DMS114 treated with DMSO at 0.1 percent for 48 hours (cell line): ENCODE measurements around the gene TNS1.

ENCODE experiments used
- DNase-seq: peaks from one replicate; lab custom pipeline; 2025; ENCODE audit not compliant: unreplicated experiment; lab: John Stamatoyannopoulos, UW

TNS1 gene

DNA sequence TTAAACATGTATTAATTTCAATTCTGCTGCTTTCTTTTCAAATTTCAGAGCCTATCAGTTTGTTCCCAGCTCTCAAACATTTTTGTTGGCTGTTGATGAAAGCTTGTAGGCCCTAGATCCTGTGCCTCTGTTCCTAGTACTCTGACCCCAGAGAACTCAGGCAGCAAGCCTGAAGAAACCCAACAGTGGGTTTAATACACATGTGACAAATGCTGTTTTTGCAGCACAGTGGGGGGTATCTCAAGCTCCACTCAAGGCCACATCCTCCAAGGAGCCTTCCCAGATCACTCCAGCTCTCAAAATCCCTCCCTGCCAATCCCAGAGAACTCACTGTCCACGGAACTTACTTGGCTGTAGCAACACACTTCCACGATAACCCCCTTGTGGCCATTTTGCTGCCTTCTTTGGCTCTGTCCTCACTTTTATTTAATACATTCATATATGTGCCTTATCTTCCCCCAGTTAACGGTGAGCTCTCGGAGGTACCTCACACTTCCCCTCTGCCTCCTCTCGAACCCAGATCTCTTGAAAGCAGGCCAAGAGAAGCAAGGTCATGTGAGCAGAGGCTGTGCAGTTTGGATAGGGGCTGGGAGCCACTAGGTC is 122.4 kb downstream of the TNS1 start:
- DNase-seq = no peak

DNA sequence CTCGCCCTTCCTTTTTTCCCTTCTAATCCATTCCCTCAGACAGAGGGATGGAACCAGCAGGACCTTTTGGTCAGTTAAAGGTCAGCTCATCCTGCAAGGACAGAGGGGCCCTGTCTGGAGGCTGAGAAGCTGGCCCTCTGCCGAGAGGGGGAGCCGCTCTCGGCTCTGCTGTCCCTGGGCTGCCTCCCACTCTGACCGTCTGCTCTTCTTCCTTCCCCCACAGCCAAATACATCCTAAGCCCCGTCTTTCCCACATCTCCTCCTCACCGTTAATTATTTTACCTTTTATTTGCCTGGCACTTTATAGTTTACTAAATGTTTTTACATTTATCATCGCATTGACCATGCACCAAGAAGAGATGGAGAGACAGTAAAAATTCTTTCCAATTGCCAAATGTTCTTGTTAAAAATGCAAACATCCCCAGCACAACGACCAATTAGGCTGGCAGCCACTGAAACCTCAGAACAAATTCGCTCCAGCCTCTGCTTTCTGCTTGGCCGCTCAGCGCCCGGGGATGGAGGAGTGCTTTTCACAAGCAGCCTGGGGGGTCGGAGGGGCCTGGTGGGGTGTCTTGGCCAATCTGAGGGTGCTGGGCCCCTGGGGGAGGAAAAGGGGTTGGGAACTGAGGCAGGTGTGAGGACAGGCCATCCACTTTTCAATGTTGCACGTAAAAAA is 123.7 kb downstream of the TNS1 start:
- no peak for DNase-seq

DNA sequence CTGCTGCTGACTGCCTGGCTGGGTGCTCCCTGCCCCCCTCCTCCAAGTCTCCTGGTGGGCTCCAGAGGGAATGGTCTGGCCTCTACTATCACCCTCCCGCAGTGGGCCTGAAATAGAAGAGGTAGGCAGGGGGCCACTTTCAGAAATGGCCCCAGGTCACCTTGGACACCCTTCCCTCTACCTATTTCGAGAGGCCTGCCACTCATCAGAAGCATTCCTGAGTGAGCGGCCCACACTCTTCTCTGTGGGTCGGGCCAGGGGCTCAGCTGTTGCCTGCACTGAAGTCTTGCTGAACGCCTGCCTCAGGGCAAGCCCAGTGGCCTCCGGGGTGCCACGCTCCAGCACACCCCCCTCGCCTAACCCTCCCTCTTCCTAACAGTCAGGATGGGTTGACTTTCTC is 124.9 kb downstream of the TNS1 start:
- no peak for DNase-seq

DNA sequence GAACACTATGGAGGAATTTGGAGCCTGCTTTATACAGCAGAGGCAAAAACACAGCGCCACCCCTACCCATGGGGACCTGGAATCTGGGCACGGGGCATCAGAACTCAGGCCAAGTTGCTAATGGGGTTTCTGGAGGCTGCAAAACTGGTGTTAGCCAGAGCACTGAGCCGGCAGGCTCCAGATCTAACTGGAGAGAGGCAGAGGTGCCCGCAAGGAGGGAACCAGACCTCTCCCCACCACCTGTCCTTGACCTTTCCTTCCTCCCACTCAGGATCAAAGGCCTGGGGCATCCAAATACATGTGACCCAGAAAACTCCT is 126.6 kb downstream of the TNS1 start:
- no peak for DNase-seq

DNA sequence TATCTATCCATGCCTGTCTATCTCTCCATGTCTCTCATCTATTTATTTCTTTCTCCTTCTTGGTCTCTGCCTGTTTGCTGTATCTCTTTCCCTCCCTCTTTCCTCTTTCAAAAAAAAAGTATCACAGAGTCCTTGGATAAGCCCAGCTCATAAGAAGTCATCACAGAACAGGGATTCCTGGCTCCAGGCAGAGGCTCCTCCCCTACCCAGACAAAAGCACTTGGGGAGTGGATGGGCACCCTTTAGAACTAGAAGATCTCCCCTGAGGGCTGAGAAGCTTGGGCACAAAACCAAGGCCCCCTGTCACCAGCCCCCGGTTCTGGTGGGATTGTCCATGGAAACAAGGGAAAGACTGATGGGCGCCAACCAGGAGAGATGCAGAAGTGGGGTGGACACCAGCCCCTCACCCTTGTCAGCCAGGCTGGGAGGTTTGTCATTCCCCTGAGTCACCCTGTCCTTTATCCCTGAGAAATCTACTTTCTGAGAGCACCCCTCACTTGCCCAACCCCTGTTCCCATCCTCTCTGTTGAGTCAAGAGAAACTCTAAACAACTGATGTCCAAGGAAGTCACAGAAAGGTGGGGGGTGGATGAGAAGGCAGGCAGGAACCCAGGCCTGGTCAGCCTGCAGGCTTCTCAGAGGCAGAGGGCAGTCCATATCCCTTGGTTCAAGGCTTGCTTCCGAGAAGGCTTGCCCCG is 127.1 kb downstream of the TNS1 start:
- DNase-seq = no peak

DNA sequence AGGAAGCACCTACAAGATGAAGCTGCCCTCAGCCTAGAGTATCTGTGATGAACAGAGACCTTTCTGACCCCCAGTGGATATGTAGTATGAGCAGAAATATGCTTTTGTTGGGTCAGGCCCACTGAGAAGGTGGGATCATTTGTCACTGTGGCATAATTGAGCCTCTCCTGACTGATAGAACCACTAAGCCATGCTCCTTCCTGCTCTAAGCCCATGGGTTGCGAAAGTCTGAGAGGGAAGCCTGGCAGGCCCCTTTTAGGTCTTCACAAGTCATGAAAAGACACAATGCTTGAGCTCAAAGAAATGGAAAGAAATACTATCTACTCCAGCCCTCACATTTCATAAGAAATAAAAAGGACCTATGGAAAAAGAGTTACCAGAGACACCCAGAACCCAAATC is 127.7 kb downstream of the TNS1 start:
- DNase-seq = no peak

DNA sequence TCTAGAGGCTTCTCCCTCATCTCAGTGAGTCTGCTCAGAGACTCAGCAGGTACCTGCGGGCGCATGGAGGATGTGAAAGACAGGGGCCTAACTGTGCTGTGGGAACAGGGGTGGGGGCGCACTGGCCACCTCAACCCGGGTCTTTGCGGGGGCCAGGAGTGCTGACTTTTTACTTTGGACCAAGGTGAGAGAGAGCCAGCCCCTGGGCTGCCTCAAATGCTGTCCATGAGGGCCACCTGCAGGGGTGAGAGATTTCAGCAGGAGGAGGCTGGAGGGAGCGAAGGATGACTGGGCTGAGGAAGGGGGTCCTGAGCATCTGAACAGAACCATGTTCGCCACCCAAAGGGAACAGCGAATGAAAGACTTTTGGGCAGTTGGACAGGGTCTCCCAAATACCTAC is 129.4 kb downstream of the TNS1 start:
- no peak for DNase-seq

DNA sequence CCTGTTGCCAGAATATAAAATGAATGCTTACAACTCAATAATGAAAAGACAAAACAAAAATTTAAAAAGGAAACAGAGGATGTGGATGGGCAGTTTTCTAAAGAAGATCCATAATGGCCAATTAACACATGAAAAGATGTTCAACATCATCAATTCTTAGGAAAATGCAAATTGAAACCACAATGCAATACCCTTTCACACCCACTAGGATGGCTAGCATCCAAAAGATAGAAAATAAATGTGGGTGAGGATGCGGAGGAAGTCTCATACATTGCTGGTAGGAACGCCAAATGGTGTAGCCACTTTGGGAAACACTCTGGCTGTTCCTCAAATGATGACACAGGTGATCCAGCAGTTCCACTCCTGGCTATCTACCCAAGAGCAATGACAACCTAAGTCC is 130.5 kb downstream of the TNS1 start:
- DNase-seq = no peak

DNA sequence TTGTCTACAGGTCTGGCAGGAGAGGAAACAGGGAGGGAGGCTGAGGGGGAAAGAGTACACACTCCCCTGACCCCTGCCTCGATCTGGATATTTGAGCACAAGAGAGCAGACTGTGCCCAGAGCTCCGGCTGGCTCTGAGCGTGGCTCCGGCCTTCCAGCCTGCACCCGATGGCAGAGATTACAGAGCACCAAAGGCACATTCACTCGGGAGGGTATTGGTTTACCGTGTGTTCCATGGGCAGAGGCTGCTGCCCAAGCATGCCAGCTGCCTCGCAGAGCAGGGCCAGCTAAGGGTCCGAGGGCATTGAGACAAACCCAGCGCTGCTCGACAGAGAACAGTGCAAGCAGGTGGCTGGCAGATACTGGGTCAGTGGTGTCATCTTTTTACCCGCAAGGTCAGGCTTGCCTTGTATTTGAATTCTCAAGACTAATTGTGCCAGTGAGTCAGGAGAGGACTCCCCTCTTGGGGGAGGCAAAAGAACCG is 132.2 kb downstream of the TNS1 start:
- DNase-seq = no peak

DNA sequence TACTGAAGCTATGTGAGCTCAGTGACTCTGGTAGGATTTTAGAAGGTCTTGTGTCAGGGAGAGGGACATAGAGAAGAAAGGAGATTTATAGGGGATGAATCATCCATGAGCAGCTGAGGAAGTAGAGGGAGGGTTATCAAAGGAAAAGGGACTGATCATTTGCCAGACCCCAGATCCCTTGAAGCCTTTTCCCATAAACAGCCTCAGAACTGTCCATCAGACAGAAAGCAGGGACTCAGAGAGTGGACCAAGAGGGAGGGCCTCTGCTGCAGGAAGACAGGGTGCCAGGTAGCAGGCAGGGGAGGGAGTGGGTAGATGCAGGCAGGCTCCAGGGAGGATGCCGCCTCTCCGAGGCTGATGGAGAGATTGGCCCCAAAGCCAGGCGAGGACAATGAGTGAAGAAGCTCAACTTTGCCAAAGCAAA is 133.9 kb downstream of the TNS1 start:
- no peak for DNase-seq

DNA sequence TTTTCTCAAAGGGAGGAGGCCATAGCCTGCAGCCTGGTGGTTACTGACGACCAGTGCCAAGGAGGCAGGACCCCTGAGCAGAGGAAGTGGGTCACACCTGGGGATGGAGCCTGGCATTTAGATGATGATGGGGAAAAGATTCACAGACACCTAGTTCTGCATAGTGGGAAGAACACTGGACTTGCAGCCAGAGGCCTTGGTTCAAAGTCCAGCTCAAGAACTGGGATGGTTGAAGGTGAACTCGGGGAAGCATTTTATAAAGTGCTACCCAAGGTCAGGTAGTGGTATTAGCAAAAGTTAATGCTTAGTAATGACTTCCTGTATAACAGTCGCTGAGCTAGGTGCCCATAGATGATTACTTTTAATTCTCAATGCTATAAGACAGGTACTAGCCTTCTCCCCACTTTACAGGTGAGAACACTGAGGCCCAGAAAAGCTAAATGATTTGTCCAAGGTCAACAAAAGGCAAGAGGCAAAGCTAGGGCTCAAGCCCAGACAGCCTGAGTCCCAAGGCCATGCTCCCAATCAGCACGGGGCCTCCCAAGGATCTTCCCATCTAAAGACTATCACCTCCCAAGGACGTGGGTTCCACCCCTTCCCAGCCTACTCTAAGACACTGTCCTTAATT is 134.4 kb downstream of the TNS1 start:
- DNase-seq = no peak

DNA sequence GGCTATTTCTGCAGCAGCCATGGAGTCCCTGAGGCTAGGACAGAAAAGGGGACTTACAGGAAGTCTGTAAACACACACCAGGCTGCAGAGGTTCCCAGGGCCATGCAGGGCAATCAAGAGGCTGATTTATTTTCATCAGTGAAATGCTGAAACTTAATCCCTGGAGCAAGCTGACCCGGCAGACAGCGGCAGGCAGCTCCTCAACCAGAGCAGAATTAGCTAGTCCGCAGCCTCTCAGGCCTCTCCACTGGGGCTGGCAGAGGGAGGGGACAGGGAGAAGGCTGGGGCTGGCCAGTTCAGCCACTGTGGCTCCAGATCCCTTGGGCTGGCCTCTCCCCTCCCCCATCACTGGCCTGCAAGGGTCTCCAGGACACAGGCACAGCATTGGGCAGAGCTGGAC is 136.3 kb downstream of the TNS1 start:
- DNase-seq = no peak

DNA sequence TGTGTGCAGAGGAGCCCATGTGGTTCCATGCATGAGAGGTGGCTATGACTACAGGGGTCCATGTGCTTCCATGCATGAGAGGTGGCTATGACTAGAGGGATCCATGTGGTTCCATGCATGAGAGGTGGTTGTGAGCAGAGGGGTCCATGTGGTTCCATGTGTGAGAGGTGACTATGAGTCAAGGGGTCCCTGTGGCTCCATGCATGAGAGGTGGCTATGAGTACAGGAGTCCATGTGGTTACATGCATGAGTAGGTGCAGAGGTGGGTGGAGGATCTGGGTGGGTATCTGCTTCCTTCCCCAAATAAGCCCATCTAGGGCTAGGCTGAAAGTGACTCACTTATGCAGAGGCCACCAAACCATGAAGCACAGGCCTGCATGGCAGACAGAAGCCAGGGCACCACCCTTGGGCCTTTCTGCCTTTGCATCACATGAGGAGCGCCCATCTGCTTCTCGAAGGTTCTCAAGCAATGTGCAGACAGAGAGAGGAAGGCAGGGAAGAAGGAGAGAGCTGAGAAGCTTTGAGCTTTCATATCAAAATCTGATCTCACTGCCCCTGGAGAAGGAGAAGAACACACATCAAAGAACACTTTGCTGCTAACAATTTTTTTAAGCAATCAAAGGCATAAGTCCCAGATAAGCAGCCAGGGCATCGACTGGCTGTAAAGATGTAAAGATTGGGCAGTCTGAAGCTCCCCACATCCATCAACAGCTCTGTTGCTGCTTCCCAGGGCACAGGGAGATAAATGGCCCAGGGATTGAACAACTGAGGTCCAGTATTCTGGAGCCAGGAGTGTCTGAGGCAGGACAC is 137.6 kb downstream of the TNS1 start:
- DNase-seq = no peak

DNA sequence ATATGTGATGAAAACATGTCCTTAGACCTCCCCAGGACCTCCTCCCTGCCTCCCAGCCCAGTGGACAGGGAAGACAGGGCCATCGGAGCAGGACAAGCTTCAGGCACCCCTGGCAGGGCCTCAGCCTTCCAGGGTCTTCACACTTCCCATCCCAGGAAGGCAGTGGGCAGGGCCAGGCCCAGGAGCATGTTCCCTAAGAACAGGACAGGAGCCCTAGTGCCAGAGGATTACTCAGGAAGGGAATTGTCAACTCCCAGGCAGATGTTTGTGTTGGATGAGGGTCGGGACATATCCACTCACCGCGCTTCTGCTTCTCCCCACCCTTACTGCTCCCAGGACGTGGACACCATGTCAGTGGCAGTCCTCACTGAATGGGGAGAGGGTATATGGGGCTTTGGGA is 138.9 kb downstream of the TNS1 start:
- no peak for DNase-seq

DNA sequence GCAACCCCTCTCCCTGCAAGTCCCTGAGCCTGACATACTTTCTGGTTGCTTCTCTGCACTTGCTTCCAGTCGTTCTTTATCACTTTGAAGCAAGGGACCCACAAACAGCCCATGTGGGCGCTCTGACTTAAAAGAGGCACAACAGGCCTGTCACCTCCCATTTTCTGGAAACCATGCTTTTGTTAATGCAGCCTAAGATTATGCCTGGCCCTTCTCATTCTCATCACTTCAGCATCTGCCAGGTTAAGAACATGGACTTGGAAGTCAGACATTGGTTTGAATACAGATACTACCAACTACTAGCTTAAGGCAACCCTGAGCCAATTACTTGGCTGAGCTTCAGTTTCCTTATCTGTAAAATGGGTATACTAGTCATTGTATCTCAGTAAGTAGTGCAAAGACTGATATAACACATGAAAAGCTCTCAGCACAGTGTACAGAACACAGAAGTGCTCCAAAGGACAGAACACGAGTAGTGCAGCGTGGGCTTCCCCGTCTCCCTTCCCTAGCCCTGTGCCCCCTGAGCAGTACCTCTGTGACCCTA is 141.4 kb downstream of the TNS1 start:
- DNase-seq = no peak

DNA sequence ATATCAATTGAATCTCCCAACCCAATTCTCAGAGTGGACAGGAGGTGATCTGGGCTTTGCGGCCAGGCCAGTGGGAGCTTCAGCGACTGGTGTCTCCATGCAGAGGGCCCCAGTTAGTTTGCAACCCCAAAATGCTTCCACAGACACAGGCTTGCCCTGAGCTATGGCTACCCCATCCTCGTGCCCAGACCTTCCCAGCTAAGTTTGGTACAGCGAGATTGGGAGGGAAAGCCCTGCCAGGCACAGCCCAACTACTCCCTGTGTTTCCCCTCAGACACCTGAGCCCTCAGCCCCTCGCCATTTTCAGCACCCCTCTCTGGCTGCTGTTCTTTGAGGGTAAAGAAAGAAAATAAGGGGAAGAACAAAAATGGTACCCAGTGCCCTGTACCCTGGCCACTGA is 142.9 kb downstream of the TNS1 start:
- no peak for DNase-seq

DNA sequence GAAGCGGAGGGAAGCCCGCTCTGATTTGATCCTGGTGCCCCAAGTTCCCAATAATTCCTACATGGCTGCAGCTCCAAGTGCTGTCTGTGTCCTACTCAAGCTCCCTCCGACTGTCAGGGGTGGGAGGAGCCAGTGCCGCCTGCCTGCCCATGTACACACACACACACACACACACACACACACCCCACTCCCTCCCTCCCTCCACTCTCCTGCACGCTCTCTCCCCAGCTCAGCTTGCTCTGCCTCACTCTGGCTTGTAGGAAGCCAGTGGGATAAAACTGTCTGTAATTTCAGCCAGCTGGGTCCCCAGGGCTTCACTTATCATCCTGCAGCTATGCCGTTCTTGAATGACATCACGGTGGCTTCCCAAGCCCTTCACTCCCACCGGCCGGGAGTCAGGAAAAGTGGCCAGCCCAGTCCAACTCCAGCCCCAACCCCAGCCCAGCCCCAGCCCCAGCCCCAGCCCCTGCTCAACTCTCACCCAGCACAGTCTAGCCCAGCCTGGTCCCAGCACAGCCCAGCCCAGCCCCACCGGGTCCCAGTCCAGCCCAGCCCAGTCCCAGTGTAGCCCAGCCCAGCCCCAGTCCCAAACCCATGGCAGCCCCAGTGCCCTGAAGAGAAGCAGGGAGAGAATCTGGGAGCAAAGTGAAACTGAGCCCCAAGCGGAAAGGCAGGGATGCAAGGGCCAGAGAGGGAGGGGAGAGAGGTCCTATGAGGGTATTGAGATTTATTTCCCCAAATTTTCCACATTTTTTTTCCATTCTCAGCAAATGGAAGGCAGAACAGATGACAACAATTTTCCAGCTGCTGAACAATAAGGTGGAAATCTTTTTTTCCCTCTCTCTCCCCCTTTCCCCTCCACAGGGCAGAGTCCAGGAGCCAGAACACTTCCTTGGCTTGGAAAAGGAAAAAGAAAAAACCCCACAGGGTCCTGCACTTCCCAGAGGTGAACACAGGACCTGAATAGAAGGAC is 144.0 kb downstream of the TNS1 start:
- DNase-seq = no peak

DNA sequence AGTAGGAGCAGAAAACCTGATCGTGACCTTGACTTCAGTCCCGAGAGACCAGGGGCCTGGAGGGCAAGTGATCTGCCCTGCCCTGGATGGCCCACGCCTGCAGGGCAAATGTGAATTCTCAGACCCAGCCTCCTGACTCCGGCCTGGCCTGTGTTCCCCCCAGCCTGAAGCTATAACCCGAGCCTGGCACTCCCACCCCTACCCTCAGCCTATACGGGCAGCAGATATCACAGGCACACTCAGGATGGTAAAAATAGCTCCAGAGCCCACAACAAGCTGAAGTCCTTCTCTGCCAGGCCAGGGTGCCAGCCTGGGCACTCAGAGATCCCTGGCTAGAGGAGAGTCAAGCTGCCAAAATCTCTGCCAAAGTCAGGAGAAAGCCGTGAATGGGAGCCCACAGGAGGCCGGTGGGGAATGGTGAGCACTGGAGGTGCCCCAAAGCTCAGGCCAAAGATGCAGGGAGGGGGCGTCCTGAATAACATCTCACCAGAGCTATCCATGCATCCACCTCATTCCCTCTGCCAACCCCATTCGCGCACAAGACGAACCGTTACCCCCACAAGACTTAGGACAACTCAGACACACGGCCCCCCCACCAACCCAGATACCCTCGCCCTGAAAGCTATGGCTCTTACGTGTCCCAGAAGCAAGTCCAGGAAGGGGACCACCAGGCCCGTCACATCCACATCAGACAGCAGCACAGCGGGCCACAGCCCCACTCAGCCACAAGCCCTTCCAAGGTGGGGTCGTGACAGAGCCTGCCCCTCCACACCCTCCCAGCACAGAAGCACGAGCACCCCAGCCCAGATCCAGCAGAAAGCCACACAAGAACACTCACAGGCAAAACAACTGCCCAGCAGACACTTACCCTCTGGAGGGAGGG is 144.9 kb downstream of the TNS1 start:
- no peak for DNase-seq

DNA sequence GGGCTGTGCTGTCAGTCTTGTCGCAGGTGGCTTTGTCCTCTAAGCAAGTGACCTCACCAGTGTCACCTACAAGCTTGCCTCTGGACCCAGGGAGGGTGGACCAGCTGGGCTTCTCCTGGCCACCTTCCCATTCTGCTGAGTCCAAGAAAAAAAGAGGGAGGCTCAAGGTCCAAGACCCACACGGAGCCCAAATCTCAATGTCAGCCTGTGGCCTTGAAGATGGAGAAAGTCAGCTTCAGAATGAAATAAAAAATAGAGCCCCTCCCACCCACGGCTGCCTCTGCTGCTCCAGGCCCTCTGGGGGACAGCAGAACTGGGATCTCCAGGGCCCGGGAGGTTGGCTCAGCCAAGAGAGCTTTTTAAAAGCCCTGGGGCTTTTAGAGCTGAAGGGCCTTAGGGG is 145.9 kb downstream of the TNS1 start:
- no peak for DNase-seq
